ENCODE measurements around the gene VPS4A. TPM values are rescaled to one million over a fixed set of nuclear protein-coding genes. Genes with fewer than 3 reads are reported as not detected.
A peak's percentile ranks its signal among the peaks of the same experiment; 100 is the strongest.

Gene VPS4A
- total and polyA plus RNA-seq, 2 donors (not counting 1 experiment from before 2014, with no cell fraction given) = 33.1 to 43.8 TPM

DNA sequence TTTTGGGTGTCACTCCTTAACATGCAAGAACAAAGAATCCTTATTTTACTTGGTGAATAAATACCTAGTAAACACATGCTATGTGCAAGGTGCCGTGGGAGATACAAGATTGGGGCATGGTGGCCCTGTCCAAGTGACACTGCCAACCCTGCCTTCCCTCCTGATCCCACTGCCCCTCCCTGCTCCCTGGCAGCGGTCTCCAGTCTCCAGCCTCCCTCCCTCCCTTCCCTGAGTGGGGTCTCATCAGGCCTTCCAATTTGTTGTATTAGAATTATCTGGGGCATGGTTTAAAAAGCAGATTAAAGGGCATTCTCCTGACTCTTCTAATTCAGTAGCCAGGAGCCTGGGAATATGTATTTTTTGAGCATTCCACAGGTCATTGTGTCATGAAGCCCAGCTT is 52.9 kb downstream of the VPS4A start:
- Histone ChIP-seq H3K4me3 (ENCODE audit: control extremely low read depth in 1 of 5, extremely low read depth in 1 of 5, insufficient read depth in 1 of 5, low read depth in 2 of 5, low read length in 4 of 5) (no peak overlapping the region), H3K27me3 (replicated peaks in 1 of 4; ENCODE audit: control extremely low read depth in 1 of 4, control insufficient read depth in 3 of 4, insufficient read depth in 4 of 4, low read length in 3 of 4) (no peaks in the 10 kb centered on the region), H3K9me3 (ENCODE audit: control extremely low read depth in 1 of 3, control insufficient read depth in 2 of 3, insufficient read depth in 1 of 3, low read length in 2 of 3) (no peaks in the 10 kb centered on the region), H4K20me1 (ENCODE audit: control insufficient read depth, insufficient read depth, low read length, poor library complexity, severe bottlenecking) (peaks cover 16% of the 10 kb centered on the region), H3K79me2 (ENCODE audit: control insufficient read depth, insufficient read depth, low read length) (peaks cover 8% of the 10 kb centered on the region), H3K27ac (ENCODE audit: low read length in 2 of 2) (no peak overlapping the region), H3K4me2 (replicated peaks; ENCODE audit: low read depth, low read length, poor library complexity, severe bottlenecking) (no peak overlapping the region), H3K4me1 (ENCODE audit: control insufficient read depth in 2 of 2, insufficient read depth in 2 of 2, low read length in 2 of 2) (no peaks in the 10 kb centered on the region), H3K9ac (ENCODE audit: low read length) (no peak overlapping the region), H3K36me3 (replicated peaks in 1 of 2; ENCODE audit: control extremely low read depth in 1 of 2, control insufficient read depth in 1 of 2, extremely low read depth in 1 of 2, insufficient read depth in 2 of 2, low read length in 1 of 2) (peaks cover 3 to 53% of the 10 kb centered on the region in 2 experiments), H2AFZ (ENCODE audit: insufficient read depth, low read depth, low read length, poor library complexity, severe bottlenecking) (no peak overlapping the region)
- Mint-ChIP-seq H3K27ac (peak overlapping the region; percentile 1), H3K9me3 (ENCODE audit: insufficient read depth) (no peaks in the 10 kb centered on the region), H3K4me3 (no peak overlapping the region), H3K4me1 (peaks cover 1% of the 10 kb centered on the region), H3K27me3 (no peaks in the 10 kb centered on the region)
- CTCF ChIA-PET = no interaction called here
- TF ChIP-seq EZH2 (IDR thresholded peaks at IDR 0.05; ENCODE audit: borderline replicate concordance, insufficient read depth, low read depth, low read length, poor library complexity, severe bottlenecking) = no peak
- TF ChIP-seq, protein P1, sequence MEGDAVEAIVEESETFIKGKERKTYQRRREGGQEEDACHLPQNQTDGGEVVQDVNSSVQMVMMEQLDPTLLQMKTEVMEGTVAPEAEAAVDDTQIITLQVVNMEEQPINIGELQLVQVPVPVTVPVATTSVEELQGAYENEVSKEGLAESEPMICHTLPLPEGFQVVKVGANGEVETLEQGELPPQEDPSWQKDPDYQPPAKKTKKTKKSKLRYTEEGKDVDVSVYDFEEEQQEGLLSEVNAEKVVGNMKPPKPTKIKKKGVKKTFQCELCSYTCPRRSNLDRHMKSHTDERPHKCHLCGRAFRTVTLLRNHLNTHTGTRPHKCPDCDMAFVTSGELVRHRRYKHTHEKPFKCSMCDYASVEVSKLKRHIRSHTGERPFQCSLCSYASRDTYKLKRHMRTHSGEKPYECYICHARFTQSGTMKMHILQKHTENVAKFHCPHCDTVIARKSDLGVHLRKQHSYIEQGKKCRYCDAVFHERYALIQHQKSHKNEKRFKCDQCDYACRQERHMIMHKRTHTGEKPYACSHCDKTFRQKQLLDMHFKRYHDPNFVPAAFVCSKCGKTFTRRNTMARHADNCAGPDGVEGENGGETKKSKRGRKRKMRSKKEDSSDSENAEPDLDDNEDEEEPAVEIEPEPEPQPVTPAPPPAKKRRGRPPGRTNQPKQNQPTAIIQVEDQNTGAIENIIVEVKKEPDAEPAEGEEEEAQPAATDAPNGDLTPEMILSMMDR (IDR thresholded peaks at IDR 0.05) = no peak
- DNase-seq (no peak), ATAC-seq (ENCODE audit: low read depth) (no peak)
- intact Hi-C loops (cut with micrococcal nuclease) = no loop called here
- POLR2A ChIA-PET = interaction anchor here (0.6 kb wide), 1 partner anchor 10 kb away, joined by 4 read pairs; no protein-coding TSS in a partner anchor
- WGBS (ENCODE audit: insufficient coverage) = no CpG with 5 or more reads among the region's 2 CpGs

DNA sequence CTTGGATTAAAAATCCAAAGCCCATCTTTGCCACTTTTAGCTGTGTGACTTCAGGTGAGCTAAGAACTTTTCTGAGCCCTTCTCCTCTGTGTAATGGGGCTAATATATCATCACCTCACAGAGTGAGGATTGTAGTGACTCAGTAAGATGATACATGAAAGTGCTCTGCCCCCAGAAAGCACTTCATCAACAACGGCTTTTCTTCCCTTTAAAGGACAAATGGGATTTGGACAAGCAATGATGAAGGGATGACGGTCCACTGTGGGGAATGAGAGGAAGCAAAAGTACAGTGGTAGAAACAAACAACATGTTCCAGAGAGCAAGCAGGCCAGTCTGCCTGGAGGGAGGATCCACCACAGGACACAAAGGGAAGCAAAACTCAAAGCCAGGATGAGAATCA is 54.8 kb downstream of the VPS4A start:
- Histone ChIP-seq H3K36me3 (replicated peaks in 1 of 2; ENCODE audit: control extremely low read depth in 1 of 2, control insufficient read depth in 1 of 2, extremely low read depth in 1 of 2, insufficient read depth in 2 of 2, low read length in 1 of 2) (peaks cover 3 to 59% of the 10 kb centered on the region in 2 experiments), H3K4me3 (ENCODE audit: control extremely low read depth in 1 of 5, extremely low read depth in 1 of 5, insufficient read depth in 1 of 5, low read depth in 2 of 5, low read length in 4 of 5) (no peak overlapping the region), H3K4me1 (ENCODE audit: control insufficient read depth in 2 of 2, insufficient read depth in 2 of 2, low read length in 2 of 2) (peaks cover 3 to 14% of the 10 kb centered on the region in 2 donors), H2AFZ (ENCODE audit: insufficient read depth, low read depth, low read length, poor library complexity, severe bottlenecking) (no peak overlapping the region), H3K9ac (ENCODE audit: low read length) (no peak overlapping the region), H3K27ac (ENCODE audit: low read length in 2 of 2) (no peak overlapping the region), H3K4me2 (replicated peaks; ENCODE audit: low read depth, low read length, poor library complexity, severe bottlenecking) (no peak overlapping the region), H3K79me2 (ENCODE audit: control insufficient read depth, insufficient read depth, low read length) (peaks cover 11% of the 10 kb centered on the region), H3K9me3 (ENCODE audit: control extremely low read depth in 1 of 3, control insufficient read depth in 2 of 3, insufficient read depth in 1 of 3, low read length in 2 of 3) (no peaks in the 10 kb centered on the region), H4K20me1 (ENCODE audit: control insufficient read depth, insufficient read depth, low read length, poor library complexity, severe bottlenecking) (peaks cover 16% of the 10 kb centered on the region), H3K27me3 (replicated peaks in 1 of 4; ENCODE audit: control extremely low read depth in 1 of 4, control insufficient read depth in 3 of 4, insufficient read depth in 4 of 4, low read length in 3 of 4) (no peaks in the 10 kb centered on the region)
- ATAC-seq (ENCODE audit: low read depth) (no peak), DNase-seq (no peak)
- no peak overlapping the region for H3K27ac Mint-ChIP-seq
- TF ChIP-seq, protein P1 (IDR thresholded peaks at IDR 0.05) = no peak
- no peak for TF ChIP-seq EZH2 (IDR thresholded peaks at IDR 0.05; ENCODE audit: borderline replicate concordance, insufficient read depth, low read depth, low read length, poor library complexity, severe bottlenecking)
- CTCF ChIA-PET = no interaction called here
- POLR2A ChIA-PET = no interaction called here
- intact Hi-C loops (cut with micrococcal nuclease) = no loop called here
- no peaks in the 10 kb centered on the region for H3K27me3 Mint-ChIP-seq
- WGBS (ENCODE audit: insufficient coverage) = 86% methylated on average over 1 of the region's 2 CpGs
- H3K4me1 Mint-ChIP-seq = peaks cover 13% of the 10 kb centered on the region
- peaks cover 3% of the 10 kb centered on the region for H3K9me3 Mint-ChIP-seq (ENCODE audit: insufficient read depth)
- H3K4me3 Mint-ChIP-seq = no peak overlapping the region

Data from B cell (primary cell).